ENCODE data around the gene SHISA2. TPM values are rescaled to one million over a fixed set of nuclear protein-coding genes. Genes with fewer than 3 reads are reported as not detected.

SHISA2 gene
- total and polyA plus RNA-seq, 2 experiments from 2014 or later = 1.1 to 1.8 TPM

DNA sequence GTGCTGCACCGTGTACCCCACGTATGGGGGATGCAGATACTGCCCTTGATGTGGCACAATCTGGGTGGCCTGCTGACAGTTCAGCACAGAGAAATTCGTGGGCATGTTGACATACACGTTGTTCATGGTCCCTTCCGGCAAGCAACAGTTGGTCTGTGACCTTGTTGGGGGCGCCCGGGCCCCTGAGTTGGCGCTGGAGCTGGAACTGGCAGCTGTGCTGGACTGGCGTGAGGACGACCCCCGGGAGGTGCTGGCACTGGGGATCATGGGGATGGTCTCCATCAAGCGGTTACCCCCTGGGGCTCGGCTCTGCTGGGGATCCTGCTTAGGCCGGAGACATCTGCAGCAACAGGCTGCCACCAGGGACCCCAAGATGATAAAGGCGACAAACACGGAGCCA lies 5.2 kb downstream of the SHISA2 start:
- Histone ChIP-seq H3K4me3 (no peak overlapping the region), H3K27ac (no peak overlapping the region), H3K9me3 (ENCODE audit: low read depth) (no peaks in the 10 kb centered on the region), H3K36me3 (replicated peaks; ENCODE audit: insufficient read depth, low read depth) (no peaks in the 10 kb centered on the region), H3K4me1 (ENCODE audit: insufficient read depth) (peaks cover 14% of the 10 kb centered on the region), H3K4me2 (no peak overlapping the region), H4K20me1 (ENCODE audit: insufficient read depth, poor library complexity, severe bottlenecking) (no peaks in the 10 kb centered on the region), H3K9me2 (replicated peaks; ENCODE audit: insufficient read depth) (no peaks in the 10 kb centered on the region), H3K79me2 (no peaks in the 10 kb centered on the region), H2AFZ (no peak overlapping the region), H3K27me3 (peaks cover 43% of the 10 kb centered on the region)
- WGBS (ENCODE audit: low lambda C conversion rate, missing lambda C conversion rate) = 93% methylated on average over 16 of the region's 16 CpGs
- DNase-seq (ENCODE audit: low spot score) = no peak
- TF ChIP-seq, protein P1, sequence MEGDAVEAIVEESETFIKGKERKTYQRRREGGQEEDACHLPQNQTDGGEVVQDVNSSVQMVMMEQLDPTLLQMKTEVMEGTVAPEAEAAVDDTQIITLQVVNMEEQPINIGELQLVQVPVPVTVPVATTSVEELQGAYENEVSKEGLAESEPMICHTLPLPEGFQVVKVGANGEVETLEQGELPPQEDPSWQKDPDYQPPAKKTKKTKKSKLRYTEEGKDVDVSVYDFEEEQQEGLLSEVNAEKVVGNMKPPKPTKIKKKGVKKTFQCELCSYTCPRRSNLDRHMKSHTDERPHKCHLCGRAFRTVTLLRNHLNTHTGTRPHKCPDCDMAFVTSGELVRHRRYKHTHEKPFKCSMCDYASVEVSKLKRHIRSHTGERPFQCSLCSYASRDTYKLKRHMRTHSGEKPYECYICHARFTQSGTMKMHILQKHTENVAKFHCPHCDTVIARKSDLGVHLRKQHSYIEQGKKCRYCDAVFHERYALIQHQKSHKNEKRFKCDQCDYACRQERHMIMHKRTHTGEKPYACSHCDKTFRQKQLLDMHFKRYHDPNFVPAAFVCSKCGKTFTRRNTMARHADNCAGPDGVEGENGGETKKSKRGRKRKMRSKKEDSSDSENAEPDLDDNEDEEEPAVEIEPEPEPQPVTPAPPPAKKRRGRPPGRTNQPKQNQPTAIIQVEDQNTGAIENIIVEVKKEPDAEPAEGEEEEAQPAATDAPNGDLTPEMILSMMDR (IDR thresholded peaks at IDR 0.05; ENCODE audit: poor library complexity) = no peak
- no peak for TF ChIP-seq EZH2phosphoT487 (IDR thresholded peaks at IDR 0.05; ENCODE audit: low read depth, severe bottlenecking, unreplicated experiment)
- no peak for TF ChIP-seq EZH2 (IDR thresholded peaks at IDR 0.05; ENCODE audit: borderline replicate concordance)

DNA sequence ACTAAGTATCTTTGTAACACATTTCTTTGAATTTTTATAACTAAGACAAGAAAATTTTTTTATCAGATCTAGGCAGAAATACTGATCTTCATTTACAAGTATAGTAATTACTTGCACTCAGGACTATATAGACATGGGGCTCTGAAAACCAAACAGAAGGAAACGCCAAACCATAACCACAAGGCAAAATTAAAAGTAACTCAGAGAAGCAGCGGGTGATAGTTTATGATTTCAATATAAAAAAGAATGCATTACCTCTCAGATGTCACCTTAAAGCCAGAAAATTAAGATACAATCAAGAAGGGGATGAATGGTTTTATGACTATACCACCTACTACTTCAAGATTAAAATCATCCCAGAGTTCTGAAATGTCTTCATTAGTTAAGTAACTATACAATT lies 6.7 kb downstream of the SHISA2 start:
- TF ChIP-seq, protein P1 (IDR thresholded peaks at IDR 0.05; ENCODE audit: poor library complexity) = no peak
- no peak for TF ChIP-seq EZH2 (IDR thresholded peaks at IDR 0.05; ENCODE audit: borderline replicate concordance)
- no peak for TF ChIP-seq EZH2phosphoT487 (IDR thresholded peaks at IDR 0.05; ENCODE audit: low read depth, severe bottlenecking, unreplicated experiment)
- no peak overlapping the region for H3K27ac ChIP-seq
- no peak overlapping the region for H2AFZ ChIP-seq
- H3K9me3 ChIP-seq (ENCODE audit: low read depth) = no peaks in the 10 kb centered on the region
- no peaks in the 10 kb centered on the region for H4K20me1 ChIP-seq (ENCODE audit: insufficient read depth, poor library complexity, severe bottlenecking)
- peaks cover 28% of the 10 kb centered on the region for H3K27me3 ChIP-seq
- no peaks in the 10 kb centered on the region for H3K9me2 ChIP-seq (replicated peaks; ENCODE audit: insufficient read depth)
- 85% methylated on average over 2 of the region's 2 CpGs for WGBS (ENCODE audit: low lambda C conversion rate, missing lambda C conversion rate)
- no peak overlapping the region for H3K4me2 ChIP-seq
- peaks cover 4% of the 10 kb centered on the region for H3K4me1 ChIP-seq (ENCODE audit: insufficient read depth)
- H3K79me2 ChIP-seq = no peaks in the 10 kb centered on the region
- no peak for DNase-seq (ENCODE audit: low spot score)
- no peaks in the 10 kb centered on the region for H3K36me3 ChIP-seq (replicated peaks; ENCODE audit: insufficient read depth, low read depth)
- H3K4me3 ChIP-seq = no peak overlapping the region

DNA sequence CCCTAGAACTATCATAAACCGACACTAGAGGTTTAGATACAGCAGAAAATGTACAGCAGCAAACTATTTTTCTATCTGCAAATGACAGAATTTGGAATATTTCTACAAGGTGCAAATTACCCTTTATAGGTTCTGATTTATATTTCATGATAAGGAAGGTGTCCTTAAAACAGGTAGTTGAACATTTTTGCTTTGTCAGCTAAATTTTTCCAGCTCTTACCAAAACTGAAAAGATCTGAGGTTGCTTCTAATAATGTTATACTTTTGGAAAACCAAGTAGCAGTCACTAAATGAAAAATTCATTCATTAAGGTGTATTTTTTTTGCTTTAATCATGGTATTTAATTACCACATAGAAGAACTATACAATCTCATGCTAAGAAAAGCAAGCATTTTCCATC lies 9.0 kb downstream of the SHISA2 start:
- Histone ChIP-seq H3K79me2 (no peaks in the 10 kb centered on the region), H3K27me3 (peaks cover 5% of the 10 kb centered on the region), H3K9me2 (replicated peaks; ENCODE audit: insufficient read depth) (no peaks in the 10 kb centered on the region), H4K20me1 (ENCODE audit: insufficient read depth, poor library complexity, severe bottlenecking) (no peaks in the 10 kb centered on the region), H3K4me2 (no peak overlapping the region), H3K27ac (no peak overlapping the region), H3K36me3 (replicated peaks; ENCODE audit: insufficient read depth, low read depth) (no peaks in the 10 kb centered on the region), H3K4me1 (ENCODE audit: insufficient read depth) (no peaks in the 10 kb centered on the region), H3K9me3 (ENCODE audit: low read depth) (no peaks in the 10 kb centered on the region), H3K4me3 (no peak overlapping the region), H2AFZ (no peak overlapping the region)
- 70% methylated on average over 1 of the region's 1 CpG for WGBS (ENCODE audit: low lambda C conversion rate, missing lambda C conversion rate)
- no peak for DNase-seq (ENCODE audit: low spot score)
- TF ChIP-seq, protein P1 (IDR thresholded peaks at IDR 0.05; ENCODE audit: poor library complexity) = no peak
- no peak for TF ChIP-seq EZH2phosphoT487 (IDR thresholded peaks at IDR 0.05; ENCODE audit: low read depth, severe bottlenecking, unreplicated experiment)
- TF ChIP-seq EZH2 (IDR thresholded peaks at IDR 0.05; ENCODE audit: borderline replicate concordance) = no peak

DNA sequence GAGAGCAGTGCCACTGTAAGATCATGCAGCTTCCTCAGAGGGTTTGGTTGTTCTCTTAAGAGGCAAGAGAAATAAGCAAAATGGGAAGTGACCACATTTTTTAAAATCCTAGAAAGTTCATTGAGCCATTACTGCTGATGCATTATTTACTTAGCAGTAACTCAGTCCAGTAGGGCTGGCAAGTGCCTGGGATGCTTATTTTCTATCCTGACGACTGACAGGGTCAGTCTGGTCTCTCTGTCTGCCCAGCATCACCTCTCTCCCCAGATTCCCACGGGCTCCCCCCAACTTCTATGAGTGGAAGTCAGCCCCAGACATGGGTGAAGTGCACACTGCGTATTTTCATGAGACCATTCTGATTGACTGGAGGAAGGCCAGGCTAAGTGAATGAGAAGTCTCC lies 10.4 kb downstream of the SHISA2 start:
- no peak overlapping the region for H3K4me2 ChIP-seq
- no peak overlapping the region for H3K4me3 ChIP-seq
- TF ChIP-seq, protein P1 (IDR thresholded peaks at IDR 0.05; ENCODE audit: poor library complexity) = no peak
- TF ChIP-seq EZH2 (IDR thresholded peaks at IDR 0.05; ENCODE audit: borderline replicate concordance) (no peak), EZH2phosphoT487 (IDR thresholded peaks at IDR 0.05; ENCODE audit: low read depth, severe bottlenecking, unreplicated experiment) (no peak)
- no peaks in the 10 kb centered on the region for H3K27me3 ChIP-seq
- no peaks in the 10 kb centered on the region for H3K79me2 ChIP-seq
- DNase-seq (ENCODE audit: low spot score) = no peak
- H3K4me1 ChIP-seq (ENCODE audit: insufficient read depth) = no peaks in the 10 kb centered on the region
- 83% methylated on average over 3 of the region's 3 CpGs for WGBS (ENCODE audit: low lambda C conversion rate, missing lambda C conversion rate)
- no peaks in the 10 kb centered on the region for H3K36me3 ChIP-seq (replicated peaks; ENCODE audit: insufficient read depth, low read depth)
- no peaks in the 10 kb centered on the region for H3K9me3 ChIP-seq (ENCODE audit: low read depth)
- H3K27ac ChIP-seq = no peak overlapping the region
- no peak overlapping the region for H2AFZ ChIP-seq
- H3K9me2 ChIP-seq (replicated peaks; ENCODE audit: insufficient read depth) = no peaks in the 10 kb centered on the region
- no peaks in the 10 kb centered on the region for H4K20me1 ChIP-seq (ENCODE audit: insufficient read depth, poor library complexity, severe bottlenecking)

Measured in hepatocyte (in vitro differentiated cells).